HG03039 (cell line): ENCODE results near the gene CD47.
A peak's percentile ranks its signal among the peaks of the same experiment; 100 is the strongest.

Source experiments
- ATAC-seq: cut with Tn5 transposase; IDR thresholded peaks from one replicate; pipeline ENCODE4 v1.9.1; 2021; ENCODE audit warnings: mild to moderate bottlenecking, moderate library complexity; ENCODE audit not compliant: unreplicated experiment

Gene CD47

DNA sequence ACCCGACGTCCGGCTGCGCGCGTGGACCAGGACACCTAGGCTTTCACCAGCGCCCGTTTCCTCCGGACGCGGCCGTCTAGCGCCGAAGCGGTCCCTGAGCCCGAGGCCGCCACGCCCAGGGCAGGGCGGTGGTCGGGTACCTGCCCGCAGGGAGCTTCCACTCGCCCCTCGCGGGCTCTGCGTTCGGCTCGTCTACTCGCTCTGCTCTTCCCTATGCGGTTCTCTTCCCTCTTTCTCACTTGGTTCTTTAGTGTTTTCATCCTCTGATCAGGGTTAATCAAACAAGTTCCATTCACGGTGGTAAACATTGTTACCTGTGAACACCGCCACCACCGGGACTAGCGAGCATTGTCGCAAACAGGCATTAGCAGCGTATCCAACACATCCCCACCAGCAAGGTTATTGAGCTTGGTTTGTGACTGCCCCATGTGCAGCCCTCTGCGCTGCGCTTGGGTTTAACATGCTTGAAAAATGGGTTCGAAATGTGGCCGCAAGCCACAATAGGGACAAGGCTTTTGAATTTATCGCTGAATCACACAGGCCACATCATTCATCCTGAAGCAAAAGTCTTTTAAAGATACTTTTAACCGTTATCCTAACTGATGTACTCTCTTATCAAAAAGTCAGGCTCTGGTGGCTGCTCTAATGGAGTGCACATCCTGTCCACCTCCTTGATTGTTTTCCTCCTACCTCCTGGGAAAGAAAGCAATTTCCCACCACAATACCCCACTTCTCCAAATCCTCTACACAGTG lies 843 bp upstream of the CD47 start:
- no peak for ATAC-seq

DNA sequence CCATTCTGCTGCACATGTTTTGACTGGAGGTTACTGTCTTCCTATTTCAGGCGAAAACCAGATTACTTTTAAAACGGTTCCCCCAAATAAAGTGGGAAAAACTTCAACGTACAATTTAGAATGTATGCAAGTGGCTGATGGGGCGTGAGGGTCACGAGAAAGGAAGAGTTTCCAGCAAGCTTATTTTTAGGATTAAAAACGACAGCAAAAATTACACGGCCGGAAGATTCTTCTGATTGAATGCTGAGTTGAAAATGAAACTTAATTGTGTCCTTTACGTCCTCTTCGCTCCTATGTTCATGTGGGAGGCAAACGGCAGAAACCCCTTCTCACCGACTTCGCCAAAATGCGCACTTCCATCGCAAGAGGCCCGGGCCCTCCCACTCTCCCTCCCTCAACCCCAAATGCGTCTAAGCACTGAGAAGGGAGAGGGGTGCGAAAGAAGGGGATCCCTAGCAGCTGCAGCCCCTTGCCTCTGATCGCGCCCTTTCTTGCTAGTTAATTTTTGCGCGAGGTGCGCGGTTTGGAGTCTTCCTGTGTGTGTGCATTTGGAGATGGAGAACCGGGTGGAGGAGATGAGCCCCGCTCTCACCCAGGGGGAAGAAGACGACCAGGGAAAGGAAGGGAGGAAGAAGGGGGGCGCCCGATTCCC lies 656 bp downstream of the CD47 start:
- ATAC-seq, result peak; percentile 8

DNA sequence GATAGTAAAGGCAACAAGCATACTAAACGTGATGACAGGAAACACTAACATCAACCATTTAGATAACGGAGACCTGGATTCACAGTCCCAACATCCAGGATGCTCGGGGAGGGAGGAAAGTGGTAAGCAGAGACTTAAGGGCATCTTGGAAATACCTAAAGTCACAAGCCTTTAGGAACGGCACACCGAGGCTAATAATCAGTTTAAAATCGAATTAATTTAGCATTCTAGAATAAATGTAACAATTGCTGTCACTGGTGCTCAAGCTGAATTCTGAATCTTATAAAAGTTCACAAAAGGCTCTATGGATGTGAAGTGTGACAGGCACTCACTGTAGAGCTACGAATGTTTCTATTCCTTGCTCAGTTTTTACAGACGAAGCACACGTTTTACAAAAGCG lies 1.3 kb downstream of the CD47 start:
- ATAC-seq, result no peak

DNA sequence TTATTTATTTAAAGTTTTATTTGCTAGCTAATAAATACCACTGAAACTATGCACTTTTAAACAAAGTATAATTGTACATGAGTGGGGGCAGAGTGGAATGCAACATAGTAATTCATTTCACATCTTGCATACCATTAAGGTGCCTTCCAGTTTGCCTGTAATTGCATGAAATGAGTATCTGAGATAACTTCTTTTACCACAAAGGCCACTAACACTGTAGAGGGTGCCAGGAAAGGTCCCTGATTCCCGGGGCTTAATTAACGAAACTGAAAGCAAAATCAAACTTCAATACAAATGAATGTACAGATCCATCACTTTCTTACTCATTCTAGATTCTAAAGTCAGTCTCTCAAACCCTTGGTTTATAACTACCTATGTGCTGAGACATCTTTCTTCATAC lies 2.1 kb downstream of the CD47 start:
- peak; percentile 38 for ATAC-seq

DNA sequence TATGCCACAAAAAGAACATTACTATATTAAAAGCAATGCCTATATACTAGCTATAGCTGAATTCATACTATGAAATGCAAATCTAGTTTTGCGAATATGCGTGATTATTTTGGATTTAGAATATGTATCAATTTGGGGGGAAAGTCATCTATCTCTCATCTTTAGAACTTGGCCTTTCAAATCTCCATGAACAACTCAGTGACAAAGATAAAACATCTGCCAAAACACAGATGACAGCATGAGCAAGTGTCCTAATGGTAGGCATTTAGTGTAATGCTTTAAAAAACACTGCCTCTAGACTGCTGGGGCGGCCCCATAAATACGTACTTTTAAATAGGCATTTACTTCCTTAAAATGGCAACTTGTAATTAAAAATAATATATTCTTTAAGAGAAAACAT lies 2.7 kb downstream of the CD47 start:
- ATAC-seq, result no peak

DNA sequence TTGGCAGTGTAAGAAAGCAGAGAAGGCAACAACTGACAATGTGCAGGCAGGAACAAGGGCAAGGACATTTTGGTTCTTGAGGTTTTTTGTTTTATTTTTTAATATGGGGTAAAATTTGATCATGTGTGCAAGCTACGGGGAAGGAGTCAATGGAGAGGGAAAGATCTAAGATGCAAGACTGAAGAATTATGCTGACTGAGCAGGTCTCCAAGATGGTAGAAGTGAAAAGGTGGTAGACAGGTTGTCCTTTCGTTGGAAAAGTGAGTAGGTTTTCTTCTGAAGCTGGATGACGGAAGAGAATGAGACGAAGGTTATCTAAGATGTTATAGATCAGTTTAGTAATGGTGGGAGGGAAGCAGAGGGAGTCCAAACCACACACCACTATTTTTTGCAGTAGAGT lies 4.2 kb downstream of the CD47 start:
- no peak for ATAC-seq

DNA sequence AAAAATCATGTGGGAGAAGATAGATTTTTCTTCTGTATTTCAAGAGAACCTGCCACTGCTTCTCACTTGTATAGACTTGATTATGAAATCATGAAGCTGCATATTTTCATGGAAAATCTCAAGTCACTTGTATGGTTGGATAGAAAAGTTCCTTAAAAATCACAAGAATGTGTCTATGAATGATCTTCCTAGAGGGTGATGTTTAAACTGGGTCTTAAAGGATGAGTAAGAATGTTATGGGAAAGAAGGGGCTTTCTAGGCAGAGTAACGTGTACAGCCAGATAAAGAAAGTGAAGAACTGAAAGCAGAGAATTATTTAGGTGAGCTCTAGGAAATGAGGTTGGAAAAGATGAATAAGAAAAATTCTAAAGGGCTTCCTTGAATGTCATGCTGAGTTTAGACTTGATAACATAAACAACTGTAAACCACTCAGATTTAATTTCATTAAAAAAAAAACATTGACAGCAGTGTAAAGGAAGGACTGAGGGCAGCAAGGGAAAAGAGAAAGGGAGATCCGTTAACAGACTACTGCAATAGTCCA lies 5.0 kb downstream of the CD47 start:
- no peak for ATAC-seq

DNA sequence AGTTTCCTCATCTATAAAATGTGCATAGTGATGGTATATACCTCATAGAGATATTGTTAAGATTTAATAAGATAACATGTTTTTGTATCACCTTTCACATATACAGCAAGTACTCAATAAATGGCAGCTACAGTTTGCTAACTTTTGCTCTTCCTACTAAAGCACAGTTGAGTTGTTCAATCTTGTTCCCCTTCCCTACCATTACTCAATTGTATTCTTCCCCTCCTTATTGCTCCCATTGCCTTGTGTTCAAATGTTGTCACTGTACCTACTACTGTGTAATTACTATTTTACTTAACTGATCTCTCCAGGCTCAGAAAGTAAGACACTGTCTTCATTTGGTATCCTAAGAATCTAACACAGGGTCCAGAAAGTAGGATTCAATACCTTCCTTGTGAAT lies 5.5 kb downstream of the CD47 start:
- no peak for ATAC-seq

DNA sequence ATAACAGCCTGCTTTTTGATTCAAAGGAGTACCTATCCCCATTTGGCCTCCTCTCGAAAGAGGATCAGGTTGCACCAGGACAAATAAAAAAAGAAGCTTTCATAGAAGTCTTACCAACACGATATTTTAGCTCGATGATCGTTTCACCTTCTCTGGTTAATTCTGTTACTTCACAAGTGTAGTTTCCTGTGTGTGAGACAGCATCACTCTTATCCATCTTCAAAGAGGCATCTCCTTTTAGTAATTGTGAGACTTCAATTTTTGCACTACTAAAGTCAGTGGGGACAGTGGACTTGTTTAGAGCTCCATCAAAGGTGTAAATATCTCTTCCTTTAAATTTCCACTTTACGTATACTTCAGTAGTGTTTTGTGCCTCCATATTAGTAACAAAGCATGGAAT lies 11.0 kb downstream of the CD47 start:
- no peak for ATAC-seq

DNA sequence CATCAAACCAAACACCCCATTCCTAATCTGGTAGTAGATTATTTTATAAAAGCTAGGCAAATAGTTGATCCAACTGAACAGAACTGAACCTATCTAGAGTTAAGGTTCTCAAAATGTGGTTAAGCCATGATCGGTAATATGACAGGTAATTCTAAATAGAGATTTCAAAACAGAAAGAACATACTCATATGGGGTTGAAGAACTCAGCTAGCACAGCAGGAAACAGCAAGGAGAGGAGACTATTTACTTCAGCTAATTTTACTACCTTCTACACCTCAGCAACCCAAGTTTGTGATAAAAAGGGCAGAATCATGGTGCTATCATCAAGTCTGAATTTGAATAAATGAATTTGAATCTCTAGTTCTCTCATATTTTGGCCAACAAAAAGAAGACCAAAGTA lies 11.8 kb downstream of the CD47 start:
- no peak for ATAC-seq

DNA sequence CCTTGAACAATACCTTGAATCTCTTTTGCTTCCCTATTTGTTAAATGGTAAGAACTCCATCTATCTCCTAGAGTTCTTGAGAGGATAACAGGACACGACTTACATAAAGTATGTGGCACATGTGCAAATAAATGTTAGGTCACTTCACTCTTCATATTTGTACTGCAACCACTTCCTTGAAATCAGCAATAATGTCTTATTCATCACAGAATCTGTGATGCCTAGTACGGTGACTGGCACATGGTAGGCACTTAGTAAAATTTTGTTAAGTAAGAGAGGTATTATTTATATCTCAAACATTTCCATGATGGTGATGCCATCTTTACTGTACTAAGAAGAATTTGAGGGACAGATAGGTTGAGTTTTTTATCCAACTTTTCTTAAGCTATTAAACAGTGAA lies 14.3 kb downstream of the CD47 start:
- ATAC-seq, result no peak

DNA sequence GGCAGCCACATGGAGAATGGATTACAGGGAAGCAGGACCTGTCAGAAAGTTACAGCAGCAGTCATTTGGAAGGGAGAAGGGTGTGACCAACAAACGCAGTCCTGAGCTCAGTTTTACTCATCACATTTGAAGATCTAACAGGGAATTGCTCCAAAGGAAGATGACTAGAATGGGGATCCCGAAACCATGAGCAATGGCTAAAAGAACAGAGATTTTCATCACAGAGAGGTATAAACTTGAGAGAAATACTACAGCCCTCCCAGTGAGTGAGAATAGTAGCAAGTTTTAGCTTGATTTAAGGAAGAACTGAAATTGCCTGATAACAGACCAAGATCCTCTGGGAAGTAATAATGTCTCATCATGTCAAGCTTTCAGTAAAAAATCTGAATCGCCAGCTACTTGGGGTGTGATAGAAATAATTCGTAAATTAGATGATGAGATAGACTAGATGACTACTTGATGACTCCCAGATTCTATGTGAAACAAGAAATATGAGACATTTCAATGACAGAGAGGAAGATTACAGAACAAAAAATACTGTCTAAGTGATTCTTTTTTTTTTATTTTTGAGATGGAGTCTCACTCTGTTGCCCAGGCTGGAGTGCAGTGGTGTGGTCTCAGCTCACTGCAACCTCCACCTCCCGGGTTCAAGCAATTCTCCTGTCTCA lies 16.9 kb downstream of the CD47 start:
- ATAC-seq, result no peak

DNA sequence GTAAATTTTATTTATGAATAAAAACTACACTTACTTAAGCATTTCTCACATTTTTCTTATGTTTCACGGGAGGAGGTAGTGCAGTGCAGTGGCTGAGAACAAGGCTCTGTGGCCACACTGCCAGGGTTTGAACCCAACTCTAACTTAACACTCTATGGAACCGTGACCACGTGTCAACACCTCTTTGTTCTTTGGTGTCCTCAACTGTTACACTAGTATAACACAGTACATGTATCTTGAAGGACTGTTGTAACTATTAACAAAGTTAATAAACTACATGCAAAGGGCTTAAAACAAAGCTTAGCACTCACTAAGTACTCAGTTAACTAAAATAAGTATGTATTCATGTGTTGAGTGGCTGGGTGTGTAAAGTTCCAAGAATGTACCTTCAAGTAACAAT lies 19.5 kb downstream of the CD47 start:
- no peak for ATAC-seq

DNA sequence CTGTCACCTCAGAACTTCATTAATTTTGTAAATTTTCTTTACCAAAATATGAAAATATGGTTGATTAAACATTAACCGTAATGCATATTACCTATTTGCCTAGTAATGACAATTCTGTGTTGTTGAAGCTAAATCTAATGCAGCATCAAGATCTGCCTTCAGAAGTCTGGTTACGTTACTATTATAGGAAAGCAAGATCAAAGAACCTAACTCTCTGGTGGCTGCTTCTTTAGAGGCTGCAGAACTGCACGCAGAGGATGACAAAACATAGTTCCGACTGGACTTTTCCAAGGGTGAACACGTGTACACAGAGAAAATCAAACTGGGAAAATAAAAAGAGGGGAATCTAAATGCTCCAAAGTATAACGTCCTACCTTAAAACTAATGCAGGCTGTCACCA lies 20.5 kb downstream of the CD47 start:
- no peak for ATAC-seq

DNA sequence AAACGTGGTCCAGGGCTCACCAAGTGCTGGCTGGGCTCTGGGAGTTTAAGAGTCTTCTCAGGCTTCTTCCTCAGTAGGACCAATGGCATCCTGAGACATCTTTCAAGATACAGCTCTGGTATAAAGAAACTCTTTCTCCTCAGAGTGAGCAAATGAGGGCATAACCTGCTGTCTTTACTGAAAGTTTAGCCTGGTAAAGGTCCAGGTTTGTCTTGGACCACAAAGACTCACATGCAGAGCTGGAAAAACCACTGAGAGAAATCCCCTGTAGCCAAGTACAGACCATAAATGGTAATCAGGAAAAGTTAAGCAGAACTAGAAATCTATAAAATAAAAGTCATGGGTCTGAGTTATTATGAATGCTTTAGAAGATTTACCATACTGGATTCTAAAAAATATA lies 23.1 kb downstream of the CD47 start:
- ATAC-seq, result no peak

DNA sequence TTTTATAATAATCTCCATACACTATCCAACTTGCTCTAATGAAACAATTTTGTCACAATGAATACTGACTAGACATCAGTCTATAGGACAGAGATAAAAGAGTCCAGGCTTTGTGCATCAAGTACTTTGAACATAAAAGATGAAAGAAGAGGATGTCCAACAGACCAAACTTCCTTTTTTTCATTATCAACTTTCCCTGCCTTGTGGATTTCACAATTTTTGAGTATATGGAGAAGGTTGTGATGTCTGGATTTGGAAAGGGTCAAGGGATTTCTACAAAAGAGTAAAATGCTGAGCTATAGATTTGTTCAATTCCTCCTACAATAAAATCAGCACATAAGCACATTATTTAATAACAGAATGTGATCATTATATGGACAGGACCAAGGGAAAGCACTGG lies 25.7 kb downstream of the CD47 start:
- no peak for ATAC-seq

DNA sequence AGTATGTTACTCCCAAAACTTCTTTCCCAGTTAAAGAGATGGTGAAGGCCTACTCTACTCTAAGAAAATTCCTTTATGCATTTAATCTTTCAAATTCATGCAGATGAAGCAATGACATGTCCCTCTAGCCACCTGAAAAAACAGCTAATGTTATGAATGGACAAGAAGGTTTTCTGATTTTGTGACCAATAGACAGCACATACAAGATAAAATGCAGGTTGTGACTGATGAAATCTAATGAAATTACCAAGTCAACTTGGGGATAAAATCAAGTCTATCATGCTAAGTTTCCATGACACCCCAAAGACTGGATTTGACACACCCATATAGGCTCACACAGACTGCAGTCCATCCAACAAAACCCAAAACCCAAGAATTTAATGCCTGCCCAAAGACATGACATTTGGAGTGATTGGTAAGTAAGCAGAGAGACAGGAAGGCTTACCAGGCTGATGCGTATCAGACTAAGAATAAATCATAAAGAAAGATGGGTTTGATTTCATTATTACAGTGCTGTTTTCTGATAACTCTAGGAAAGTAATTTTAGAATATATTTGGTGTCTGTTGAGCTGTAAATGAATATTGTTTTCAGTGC lies 26.4 kb downstream of the CD47 start:
- ATAC-seq, result no peak

DNA sequence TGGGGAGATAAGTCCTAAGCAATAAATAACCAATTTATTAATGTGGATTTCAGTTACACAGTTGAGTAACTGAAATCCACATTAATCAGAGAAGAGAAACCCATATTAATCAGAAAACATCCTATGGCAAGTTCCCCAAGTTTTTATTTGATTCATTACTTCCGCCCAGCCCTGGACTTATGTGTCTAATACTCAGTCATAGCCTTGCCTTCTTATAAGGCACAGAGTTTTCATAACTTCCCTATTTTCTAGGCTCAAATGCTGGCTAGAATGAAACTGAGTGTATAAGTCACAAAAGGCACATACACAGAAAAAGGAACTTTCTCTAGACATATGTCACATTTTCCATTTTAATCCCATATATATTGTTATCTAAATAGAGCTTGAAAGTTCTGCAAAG lies 28.8 kb downstream of the CD47 start:
- ATAC-seq, result peak; percentile 58

DNA sequence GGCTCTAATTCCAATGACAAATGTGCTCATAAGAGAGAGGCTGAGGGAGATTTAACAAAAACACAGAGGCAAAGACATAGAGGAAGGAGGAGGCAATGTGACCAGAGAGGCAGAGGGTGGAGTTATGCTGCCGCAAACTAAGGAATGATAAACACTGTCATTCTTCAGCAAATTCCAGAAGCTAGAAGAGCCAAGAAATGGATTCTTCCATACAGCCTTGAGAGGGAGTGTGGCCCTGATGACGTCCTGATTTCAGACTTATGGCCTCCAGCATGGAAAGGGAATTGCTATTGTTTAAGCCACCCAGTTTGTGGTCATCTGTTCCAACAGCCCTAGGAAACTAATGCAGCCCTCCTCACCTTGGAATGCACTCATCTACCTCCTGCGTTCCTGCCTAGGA lies 30.5 kb downstream of the CD47 start:
- ATAC-seq, result no peak

DNA sequence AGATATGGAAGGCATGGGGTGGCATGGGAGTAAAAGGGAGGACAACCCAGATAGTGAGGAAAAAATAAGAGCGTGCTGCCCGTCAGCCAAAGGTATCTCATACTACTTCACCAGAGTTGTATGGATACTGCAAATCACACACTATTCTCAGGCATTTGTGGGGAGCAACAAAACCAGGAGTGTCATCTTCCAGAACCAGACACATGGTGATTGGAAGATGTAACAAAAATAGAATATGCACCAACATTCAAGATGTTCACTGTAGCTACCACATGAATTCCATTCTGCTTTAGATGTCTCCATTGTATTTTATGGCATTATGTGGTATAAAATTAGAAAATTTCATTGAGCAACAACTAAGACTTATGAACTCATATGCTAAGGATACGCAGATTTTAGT lies 34.9 kb downstream of the CD47 start:
- no peak for ATAC-seq

DNA sequence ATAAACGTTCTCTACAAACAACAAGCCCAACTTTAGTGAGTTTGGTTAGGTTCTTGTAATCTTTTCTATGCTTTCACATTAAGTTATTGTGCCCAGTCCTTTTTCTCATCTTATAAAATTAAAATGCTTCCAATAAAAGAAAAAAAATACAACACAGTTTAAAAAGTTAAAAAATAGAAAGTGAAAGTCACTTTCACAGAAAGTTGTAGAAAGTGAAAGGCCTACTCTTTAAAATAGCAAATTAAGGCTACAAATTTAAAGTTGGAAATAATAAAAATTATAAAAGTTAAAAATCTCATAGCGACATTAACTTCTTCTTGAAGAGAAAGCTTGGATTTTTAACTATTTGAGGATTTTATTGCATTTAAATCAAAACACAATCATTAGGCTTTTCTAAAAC lies 35.9 kb downstream of the CD47 start:
- ATAC-seq, result no peak

DNA sequence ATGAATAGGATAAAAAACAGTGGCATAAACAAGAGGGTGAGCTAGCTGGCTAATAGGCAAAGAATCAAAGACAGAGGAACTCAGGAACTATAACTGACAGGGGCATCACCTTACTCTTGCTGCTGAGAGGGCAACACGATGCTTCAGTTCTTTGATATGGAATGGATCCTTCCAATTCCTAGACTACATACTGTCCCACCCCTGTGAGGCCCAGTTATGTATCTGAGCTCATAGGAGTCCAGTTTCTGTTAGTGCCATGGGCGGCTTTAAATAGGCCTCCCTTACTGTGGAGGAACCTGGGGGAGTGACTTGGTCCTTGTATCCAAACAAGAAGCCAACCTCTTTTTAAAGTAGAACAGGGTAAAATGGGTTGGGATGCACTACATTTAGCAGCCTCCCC lies 37.3 kb downstream of the CD47 start:
- ATAC-seq, result no peak
